DOHH2 (cell line): ENCODE results near the gene GALNT2.

Source experiments
- H3F3A ChIP-seq: fragments of 200-600 bp; sonication (generic), shearing (Covaris generic); 2 replicates; pipeline ENCODE4 v1.6.0; 2016; ENCODE audit warnings: antibody characterized with exemption, mild to moderate bottlenecking; ENCODE audit not compliant: control insufficient read depth, insufficient read depth
- H3K27ac ChIP-seq: fragments of 200-600 bp; sonication (generic); 2 replicates; pipeline ENCODE4 v1.5.1; 2014; ENCODE audit warnings: low read depth, mild to moderate bottlenecking, low read length, moderate library complexity
- H3K27me3 ChIP-seq: fragments of 200-600 bp; sonication (generic); 2 replicates; pipeline ENCODE4 v1.6.1; 2014; ENCODE audit warnings: mild to moderate bottlenecking, low read length, mixed read lengths; ENCODE audit not compliant: control insufficient read depth
- H3K36me3 ChIP-seq: fragments of 200-600 bp; sonication (generic); 2 replicates; pipeline ENCODE4 v1.6.1; 2014; ENCODE audit warnings: mild to moderate bottlenecking, low read length, moderate library complexity, mixed read lengths; ENCODE audit not compliant: control insufficient read depth
- H3K4me1 ChIP-seq: fragments of 200-600 bp; sonication (generic); 2 replicates; pipeline ENCODE4 v1.6.1; 2014; ENCODE audit warnings: mild to moderate bottlenecking, low read length, mixed read lengths; ENCODE audit not compliant: control insufficient read depth
- H3K4me2 ChIP-seq: fragments of 200-600 bp; sonication (generic); 2 replicates; pipeline ENCODE4 v1.6.0; 2014; ENCODE audit warnings: mild to moderate bottlenecking, low read length, moderate library complexity
- H3K4me3 ChIP-seq: fragments of 200-600 bp; sonication (generic); 2 replicates; pipeline ENCODE4 v1.5.1; 2014; ENCODE audit warnings: mild to moderate bottlenecking, low read length, mixed read lengths
- H3K79me2 ChIP-seq: fragments of 200-600 bp; sonication (generic); 2 replicates; pipeline ENCODE4 v1.6.1; 2014; ENCODE audit warnings: mild to moderate bottlenecking, low read length, mixed read lengths; ENCODE audit not compliant: control insufficient read depth
- H3K9me2 ChIP-seq: fragments of 200-600 bp; sonication (generic); replicated peaks from 2 replicates; pipeline ENCODE4 v1.6.1; 2014; ENCODE audit warnings: mild to moderate bottlenecking, low read length, mixed read lengths; ENCODE audit not compliant: control insufficient read depth
- H3K9me3 ChIP-seq: fragments of 200-600 bp; sonication (generic); 2 replicates; pipeline ENCODE4 v1.6.1; 2014; ENCODE audit warnings: antibody characterized with exemption, low read length, mixed read lengths; ENCODE audit not compliant: control insufficient read depth, insufficient read depth
- H4K20me1 ChIP-seq: fragments of 200-600 bp; sonication (generic); 2 replicates; pipeline ENCODE4 v1.6.0; 2014; ENCODE audit warnings: low read depth, mild to moderate bottlenecking, antibody characterized with exemption, low read length, moderate library complexity; ENCODE audit not compliant: control insufficient read depth, insufficient read depth
- EZH2phosphoT487 ChIP-seq: fragments of 200-600 bp; sonication (generic); IDR thresholded peaks from 2 replicates; pipeline ENCODE4 v1.6.1; 2017; ENCODE audit warnings: borderline replicate concordance, mild to moderate bottlenecking, antibody characterized with exemption, low read length, moderate library complexity, mixed read lengths
- TF ChIP-seq, protein P1 (sequence below): fragments of 200-600 bp; sonication (generic); IDR thresholded peaks from one replicate; pipeline ENCODE4 v1.5.1; 2014; ENCODE audit warnings: antibody characterized with exemption, mild to moderate bottlenecking, low read depth, low read length; ENCODE audit not compliant: poor library complexity, severe bottlenecking

Gene GALNT2

DNA sequence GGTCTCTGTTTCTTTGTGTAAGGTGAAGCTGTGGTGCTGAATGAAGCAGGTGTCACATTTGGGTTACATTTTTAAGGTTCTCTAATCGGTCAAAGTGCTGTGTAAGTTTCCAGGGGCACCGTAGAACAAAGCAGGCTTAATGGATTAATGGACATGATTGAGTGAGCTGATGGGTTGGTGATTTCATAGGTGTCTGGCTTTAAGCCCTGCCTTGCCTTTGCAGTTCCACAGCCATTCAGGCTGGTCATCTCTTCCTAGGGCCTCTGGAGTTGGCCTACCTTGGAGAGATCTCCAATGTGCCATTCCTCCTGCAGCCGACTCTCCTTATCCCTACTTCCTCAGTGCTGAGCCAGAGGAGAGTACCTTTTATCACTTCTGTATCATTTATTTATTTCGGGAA lies 15.2 kb downstream of the GALNT2 start:
- H3K9me2 ChIP-seq, result no peaks in the 10 kb centered on the region
- no peaks in the 10 kb centered on the region for H3K27me3 ChIP-seq
- H3K4me2 ChIP-seq, result no peak overlapping the region
- H3K79me2 ChIP-seq, result peaks cover 98% of the 10 kb centered on the region
- H3K4me1 ChIP-seq, result no peaks in the 10 kb centered on the region
- TF ChIP-seq EZH2phosphoT487, result no peak
- TF ChIP-seq, protein P1, sequence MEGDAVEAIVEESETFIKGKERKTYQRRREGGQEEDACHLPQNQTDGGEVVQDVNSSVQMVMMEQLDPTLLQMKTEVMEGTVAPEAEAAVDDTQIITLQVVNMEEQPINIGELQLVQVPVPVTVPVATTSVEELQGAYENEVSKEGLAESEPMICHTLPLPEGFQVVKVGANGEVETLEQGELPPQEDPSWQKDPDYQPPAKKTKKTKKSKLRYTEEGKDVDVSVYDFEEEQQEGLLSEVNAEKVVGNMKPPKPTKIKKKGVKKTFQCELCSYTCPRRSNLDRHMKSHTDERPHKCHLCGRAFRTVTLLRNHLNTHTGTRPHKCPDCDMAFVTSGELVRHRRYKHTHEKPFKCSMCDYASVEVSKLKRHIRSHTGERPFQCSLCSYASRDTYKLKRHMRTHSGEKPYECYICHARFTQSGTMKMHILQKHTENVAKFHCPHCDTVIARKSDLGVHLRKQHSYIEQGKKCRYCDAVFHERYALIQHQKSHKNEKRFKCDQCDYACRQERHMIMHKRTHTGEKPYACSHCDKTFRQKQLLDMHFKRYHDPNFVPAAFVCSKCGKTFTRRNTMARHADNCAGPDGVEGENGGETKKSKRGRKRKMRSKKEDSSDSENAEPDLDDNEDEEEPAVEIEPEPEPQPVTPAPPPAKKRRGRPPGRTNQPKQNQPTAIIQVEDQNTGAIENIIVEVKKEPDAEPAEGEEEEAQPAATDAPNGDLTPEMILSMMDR, result no peak
- H3K9me3 ChIP-seq, result peaks cover 14% of the 10 kb centered on the region; the same call in 1 of the 2 replicates
- peaks cover 11% of the 10 kb centered on the region; the same call in 1 of the 2 replicates for H3F3A ChIP-seq
- H4K20me1 ChIP-seq, result peaks cover 5% of the 10 kb centered on the region; the same call in 1 of the 2 replicates
- no peak overlapping the region for H3K27ac ChIP-seq
- peaks cover 10% of the 10 kb centered on the region; the same call in 1 of the 2 replicates for H3K36me3 ChIP-seq
- H3K4me3 ChIP-seq, result no peak overlapping the region

DNA sequence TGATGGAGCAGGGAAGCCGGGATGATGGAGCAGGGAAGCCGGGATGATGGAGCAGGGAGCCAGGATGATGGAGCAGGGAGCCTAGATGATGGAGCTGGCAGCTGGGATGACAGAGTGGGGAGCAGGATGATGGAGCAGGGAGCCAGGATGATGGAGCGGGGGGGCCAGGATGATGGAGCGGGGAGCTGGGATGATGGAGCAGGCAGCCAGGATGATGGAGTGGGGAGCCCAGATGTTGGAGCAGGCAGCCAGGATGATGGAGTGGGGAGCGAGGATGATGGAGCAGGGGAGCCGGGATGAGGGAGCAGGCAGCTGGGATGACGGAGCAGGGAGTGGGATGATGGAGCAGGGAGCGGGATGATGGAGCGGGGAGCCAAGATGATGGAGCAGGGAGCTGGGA lies 16.0 kb downstream of the GALNT2 start:
- no peak overlapping the region for H3K4me3 ChIP-seq
- peaks cover 5% of the 10 kb centered on the region; the same call in 1 of the 2 replicates for H4K20me1 ChIP-seq
- H3K9me3 ChIP-seq, result peaks cover 14% of the 10 kb centered on the region; the same call in 1 of the 2 replicates
- no peak overlapping the region for H3K4me2 ChIP-seq
- no peaks in the 10 kb centered on the region for H3K4me1 ChIP-seq
- no peaks in the 10 kb centered on the region for H3K27me3 ChIP-seq
- H3K36me3 ChIP-seq, result peaks cover 10% of the 10 kb centered on the region; the same call in 1 of the 2 replicates
- peaks cover 98% of the 10 kb centered on the region for H3K79me2 ChIP-seq
- H3K9me2 ChIP-seq, result no peaks in the 10 kb centered on the region
- H3F3A ChIP-seq, result peaks cover 11% of the 10 kb centered on the region; the same call in 1 of the 2 replicates
- TF ChIP-seq, protein P1, result no peak
- TF ChIP-seq EZH2phosphoT487, result no peak
- H3K27ac ChIP-seq, result no peak overlapping the region

DNA sequence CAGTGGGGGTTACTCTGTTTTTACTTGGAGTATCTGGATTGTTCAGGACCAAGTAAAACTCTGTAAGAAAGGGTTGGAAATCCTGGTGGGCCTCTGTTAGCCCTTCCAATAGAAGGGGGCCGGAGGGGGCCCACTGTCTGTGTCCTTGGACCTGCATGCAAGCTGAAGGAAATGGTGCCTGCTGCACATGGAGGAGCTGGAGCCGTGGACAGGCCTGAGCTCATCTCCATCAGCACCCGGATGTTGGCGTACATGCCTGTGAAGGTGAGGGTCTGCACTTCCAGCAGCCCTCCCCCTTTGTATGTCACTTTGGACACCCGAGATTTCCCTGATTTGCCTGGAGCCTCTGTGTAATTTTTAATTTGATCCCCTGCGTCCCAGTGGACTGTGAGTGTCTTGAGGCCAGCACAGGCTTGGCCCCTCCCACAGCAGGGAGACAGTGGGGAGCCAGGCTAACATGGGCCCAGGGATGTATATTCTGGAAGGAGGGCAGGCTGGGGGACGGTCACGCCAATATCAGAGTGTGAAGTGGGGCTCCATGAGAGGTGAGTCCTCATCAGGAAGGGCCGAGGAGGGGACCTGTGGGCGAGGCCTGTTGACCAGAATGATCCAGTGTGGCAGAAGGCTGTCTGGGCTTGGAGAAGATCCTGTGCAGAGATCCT lies 16.8 kb downstream of the GALNT2 start:
- Histone ChIP-seq H3K4me1 (no peaks in the 10 kb centered on the region), H3K9me2 (no peaks in the 10 kb centered on the region), H3K4me3 (no peak overlapping the region), H3K9me3 (peaks cover 14% of the 10 kb centered on the region; the same call in 1 of the 2 replicates), H3K79me2 (peaks cover 100% of the 10 kb centered on the region), H3K27ac (no peak overlapping the region), H3K4me2 (no peak overlapping the region), H3K27me3 (no peaks in the 10 kb centered on the region), H3F3A (peaks cover 11% of the 10 kb centered on the region; the same call in 1 of the 2 replicates), H3K36me3 (peaks cover 10% of the 10 kb centered on the region; the same call in 1 of the 2 replicates), H4K20me1 (peaks cover 5% of the 10 kb centered on the region; the same call in 1 of the 2 replicates)
- TF ChIP-seq, protein P1, result no peak
- TF ChIP-seq EZH2phosphoT487, result no peak
